HUDEP-2 (cell line): ENCODE measurements around the gene RETREG1.
"Not testable (repeated sequence)": the region's sequence is repeated elsewhere in the genome, so short reads cannot be mapped to it uniquely, and the experiment has no call there.

Source experiments
- DNase-seq, 76 experiments: peaks; one replicate each; lab custom pipeline; 2025; ENCODE audit not compliant: unreplicated experiment in 76 of 76; lab: John Stamatoyannopoulos, UW

Gene RETREG1

GRCh38 chr5:16461782-16462181 is 155.0 kb downstream of the RETREG1 start:
- no peak for DNase-seq

DNA sequence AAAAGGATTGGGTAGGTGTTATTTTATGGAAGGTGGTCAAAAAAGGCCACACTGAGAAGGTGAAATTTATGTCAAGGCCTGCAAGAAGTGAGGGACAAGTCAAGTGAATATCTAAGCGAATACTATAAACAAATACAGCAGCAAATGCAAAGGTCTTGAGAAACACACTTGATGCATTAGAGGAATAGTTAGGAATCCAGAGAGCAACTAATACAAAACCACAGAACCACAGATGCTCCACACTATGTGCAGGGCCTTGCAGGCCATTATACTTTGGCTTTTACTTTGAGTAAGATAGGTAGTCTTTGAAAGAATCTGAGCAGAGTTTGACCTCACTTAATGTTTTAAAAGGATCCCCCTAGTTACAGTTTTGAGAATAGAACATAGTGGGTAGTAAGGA is 155.8 kb downstream of the RETREG1 start:
- DNase-seq, result no peak

DNA sequence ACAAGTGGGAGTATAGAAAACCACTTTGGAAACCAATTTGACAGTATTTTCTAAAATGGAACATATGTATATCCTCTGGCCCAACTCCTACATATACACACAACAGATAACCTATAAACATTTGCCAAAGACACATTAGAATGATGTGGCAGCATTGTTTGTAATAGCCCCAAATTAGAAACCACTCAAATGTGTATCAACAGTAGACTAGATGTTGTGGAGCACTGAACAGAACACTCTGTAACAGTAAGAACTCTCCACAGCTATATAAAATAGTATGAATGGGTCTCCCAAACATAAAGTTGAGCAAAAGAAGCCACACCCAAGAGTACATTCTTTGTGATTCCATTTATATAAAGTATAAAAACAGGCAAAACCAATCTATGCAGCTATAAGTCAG is 157.3 kb downstream of the RETREG1 start:
- no peak for DNase-seq

- DNase-seq, result no peak
Observed at GRCh38 chr5:16457853-16458252, 158.9 kb downstream of the RETREG1 start.

DNA sequence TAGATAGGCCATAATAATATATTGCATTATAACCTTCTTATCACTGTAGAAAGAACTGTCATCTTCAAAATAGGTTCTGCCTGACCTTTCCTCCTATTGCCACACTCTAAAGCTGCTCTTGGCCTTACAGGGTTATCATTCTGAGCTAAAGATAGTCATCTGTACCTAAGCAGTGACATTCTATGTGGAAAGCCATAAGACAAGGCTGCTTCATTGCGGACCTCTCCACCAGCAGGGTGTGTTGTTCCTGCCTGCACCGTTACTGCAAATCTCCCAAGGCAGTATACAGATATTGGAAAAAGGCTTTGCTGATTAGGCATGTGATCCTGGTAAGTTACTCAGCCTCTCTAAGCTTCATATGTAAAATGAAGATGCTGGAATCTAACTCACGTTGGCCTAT is 159.3 kb downstream of the RETREG1 start:
- peak in 3 of 76 experiments; percentile 4 to 10 (median 6) for DNase-seq

- peak in 37 of 76 experiments; percentile 3 to 74 (median 38) for DNase-seq
Observed at GRCh38 chr5:16456103-16456832, 160.5 kb downstream of the RETREG1 start.

- no peak for DNase-seq
Observed at GRCh38 chr5:16455668-16456067, 161.1 kb downstream of the RETREG1 start.

- no peak for DNase-seq
Observed at GRCh38 chr5:16454686-16455085, 162.1 kb downstream of the RETREG1 start.

GRCh38 chr5:16453609-16454008 is 163.2 kb downstream of the RETREG1 start:
- DNase-seq, result no peak

- DNase-seq, result no peak
Observed at GRCh38 chr5:16450163-16450562, 166.6 kb downstream of the RETREG1 start.

GRCh38 chr5:16446993-16447392 is 169.8 kb downstream of the RETREG1 start:
- DNase-seq, result peak in 15 of 76 experiments; percentile 1 to 18 (median 8)

- peak in 1 of 76 experiments; percentile 3 for DNase-seq
Observed at GRCh38 chr5:16437977-16438376, 178.8 kb downstream of the RETREG1 start.

DNA sequence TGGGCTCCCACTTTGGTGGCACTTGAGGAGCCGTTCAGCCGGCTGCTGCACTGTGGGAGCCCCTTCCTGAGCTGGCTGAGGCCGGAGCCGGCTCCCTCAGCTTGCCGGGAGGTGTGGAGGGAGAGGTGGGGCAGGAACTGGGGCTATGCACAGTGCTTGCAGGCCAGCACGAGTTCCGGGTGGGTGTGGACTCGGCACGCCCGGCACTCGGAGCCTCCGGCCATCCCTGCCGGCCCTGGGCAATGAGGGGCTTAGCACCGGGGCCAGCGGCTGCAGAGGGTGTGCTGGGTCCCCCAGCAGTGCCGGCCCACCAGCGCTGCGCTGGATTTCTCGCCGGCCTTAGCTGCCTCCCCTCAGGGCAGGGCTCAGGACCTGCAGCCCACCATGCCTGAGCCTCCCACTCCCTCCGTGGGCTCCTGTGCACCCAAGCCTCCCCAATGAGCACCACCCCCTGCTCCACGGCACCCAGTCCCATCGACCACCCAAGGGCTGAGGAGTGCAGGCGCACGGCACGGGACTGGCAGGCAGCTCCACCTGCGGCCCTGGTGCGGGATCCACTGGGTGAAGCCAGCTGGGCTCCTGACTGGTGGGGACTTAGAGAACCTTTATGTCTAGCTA is 180.6 kb downstream of the RETREG1 start:
- not testable (repeated sequence) for DNase-seq

GRCh38 chr5:16431490-16431889 is 185.3 kb downstream of the RETREG1 start:
- no peak for DNase-seq

GRCh38 chr5:16430349-16431089 is 186.3 kb downstream of the RETREG1 start:
- no peak for DNase-seq

- no peak for DNase-seq
Observed at GRCh38 chr5:16428359-16428758, 188.4 kb downstream of the RETREG1 start.

DNA sequence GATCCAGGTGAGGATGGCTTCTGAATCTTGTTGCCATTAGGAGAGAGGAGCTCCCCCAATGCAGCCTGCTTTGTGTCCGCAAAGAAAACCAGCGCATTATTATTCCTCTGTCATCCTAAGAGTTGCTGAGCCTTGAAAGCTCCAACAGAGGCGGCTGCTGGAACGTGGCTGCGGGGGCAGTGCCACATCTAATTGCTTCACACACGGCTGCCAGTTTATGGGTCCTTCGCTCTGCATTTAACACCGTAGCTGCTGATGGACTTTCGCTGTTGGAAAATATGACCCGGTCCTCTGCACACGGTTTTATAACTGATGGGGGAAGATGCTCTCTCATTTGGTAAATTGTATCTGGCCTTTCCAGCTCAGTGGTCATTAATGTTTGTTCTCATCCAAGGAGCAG is 189.2 kb downstream of the RETREG1 start:
- no peak for DNase-seq
